HL-60/S4 treated with phorbol 12-myristate 13-acetate at 8.2 ng/mL for 4 days and 3 days (cell line): Measurements from ENCODE around the gene PRDM15.

Experiments used
- in situ Hi-C: fragments of 300-500 bp; cut with MboI; formaldehyde crosslinking; loops from 2 replicates; pipeline ENCODE4 v1.15.0; 2022; ENCODE audit warnings: low sequenced_read_pairs

PRDM15 gene

DNA sequence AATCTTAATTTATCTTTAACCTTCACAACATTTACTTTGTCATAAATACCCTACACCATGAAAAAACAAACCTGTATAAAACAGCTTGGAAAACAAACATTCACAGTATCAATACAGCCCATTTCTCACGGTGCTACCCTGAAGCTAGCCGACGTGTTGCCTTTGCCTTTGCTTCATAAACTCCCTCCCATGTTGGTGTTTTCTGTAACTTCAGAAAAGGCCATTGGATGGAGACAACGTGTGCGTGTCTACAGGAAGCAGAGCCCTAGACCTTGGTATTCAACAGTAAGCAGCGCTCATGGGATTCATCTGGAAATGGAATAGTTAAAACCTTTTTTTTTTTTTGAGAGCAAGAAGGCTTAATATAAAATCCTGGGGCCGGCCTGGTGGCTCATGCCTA is 7.2 kb upstream of the PRDM15 start:
- in situ Hi-C loops, result no loop called here

DNA sequence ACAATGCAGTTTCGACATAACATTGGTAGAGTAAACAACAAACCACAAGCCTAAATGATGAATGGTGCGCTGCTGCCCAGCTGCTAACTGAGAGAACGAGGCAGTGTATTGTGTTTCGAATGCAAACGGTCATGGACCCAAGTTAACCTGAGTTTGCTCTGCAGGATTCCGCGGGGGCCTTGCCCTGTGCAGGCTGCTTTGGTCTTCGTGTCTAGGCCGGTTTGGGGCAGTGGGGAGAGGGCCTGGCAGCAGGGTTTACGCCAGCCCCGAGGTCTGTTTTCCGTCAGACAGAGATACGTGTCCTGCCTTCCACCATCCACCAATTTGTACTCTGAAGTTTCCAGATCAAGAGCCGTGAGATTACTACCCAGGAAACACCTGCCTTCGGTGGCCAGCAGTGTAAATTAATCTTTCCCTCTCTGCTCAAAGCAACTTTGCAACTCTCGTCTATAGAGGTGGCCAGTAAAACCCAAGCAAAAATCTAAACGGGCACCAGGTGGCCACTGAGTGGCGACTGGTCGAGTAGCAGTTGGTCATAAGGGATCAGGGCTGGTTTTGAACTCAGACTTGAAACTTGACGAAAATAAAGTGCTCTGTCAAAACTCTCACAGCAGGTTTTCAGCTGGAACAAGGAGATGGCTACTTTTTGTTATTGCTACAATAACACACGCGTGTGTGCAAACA is 6.3 kb upstream of the PRDM15 start:
- in situ Hi-C loops, result no loop called here

- in situ Hi-C loops, result no loop called here
These were observed 5.4 kb upstream of the PRDM15 start for GRCh38 chr21:41884501-41885030.

DNA sequence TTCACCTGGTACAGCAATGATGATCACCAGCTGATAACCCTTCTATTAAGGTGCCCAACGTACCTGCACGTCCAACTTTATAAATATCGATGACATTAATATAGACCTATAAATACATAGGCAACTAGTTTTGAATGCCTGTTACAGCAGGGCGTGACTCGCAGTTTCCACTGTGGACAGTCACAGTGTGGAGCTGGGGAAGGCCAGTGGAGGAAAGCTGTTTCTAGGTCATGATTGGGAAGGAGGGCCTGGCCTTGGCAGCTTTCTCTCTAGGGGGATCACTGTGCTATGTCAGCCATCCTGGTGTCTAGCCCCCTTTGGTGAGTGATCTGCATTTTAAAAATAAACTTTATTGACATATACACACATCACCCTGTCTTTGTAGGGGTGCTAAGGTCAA is 4.4 kb upstream of the PRDM15 start:
- in situ Hi-C loops, result no loop called here

DNA sequence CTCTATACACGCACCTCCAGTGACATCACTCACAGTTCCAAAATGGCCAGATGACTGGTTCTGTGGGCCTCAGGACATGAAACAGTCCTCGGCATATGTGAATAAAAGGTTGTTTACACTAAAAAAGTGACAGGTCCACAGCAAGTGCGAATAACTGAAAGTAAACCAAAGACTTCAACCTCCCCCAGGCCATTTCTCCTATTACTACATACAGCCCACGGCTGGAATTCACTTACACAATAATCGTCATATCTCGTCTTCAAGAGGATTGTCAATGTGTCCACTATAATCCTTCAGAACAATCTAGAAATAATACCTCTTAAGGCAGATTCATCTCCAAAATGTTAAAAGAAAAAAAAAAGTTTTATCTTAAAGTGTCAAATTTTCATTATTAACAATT is 1.9 kb upstream of the PRDM15 start:
- in situ Hi-C loops, result no loop called here

- in situ Hi-C loops, result no loop called here
These were observed 1.0 kb upstream of the PRDM15 start for GRCh38 chr21:41880153-41880552.

GRCh38 chr21:41878831-41879189 is 334 bp downstream of the PRDM15 start:
- in situ Hi-C loops, result no loop called here

- in situ Hi-C loops, result no loop called here
These were observed 978 bp downstream of the PRDM15 start for GRCh38 chr21:41877901-41878830.

- in situ Hi-C loops, result no loop called here
These were observed 2.1 kb downstream of the PRDM15 start for GRCh38 chr21:41876928-41877652.

- in situ Hi-C loops, result no loop called here
These were observed 2.7 kb downstream of the PRDM15 start for GRCh38 chr21:41876396-41876795.

DNA sequence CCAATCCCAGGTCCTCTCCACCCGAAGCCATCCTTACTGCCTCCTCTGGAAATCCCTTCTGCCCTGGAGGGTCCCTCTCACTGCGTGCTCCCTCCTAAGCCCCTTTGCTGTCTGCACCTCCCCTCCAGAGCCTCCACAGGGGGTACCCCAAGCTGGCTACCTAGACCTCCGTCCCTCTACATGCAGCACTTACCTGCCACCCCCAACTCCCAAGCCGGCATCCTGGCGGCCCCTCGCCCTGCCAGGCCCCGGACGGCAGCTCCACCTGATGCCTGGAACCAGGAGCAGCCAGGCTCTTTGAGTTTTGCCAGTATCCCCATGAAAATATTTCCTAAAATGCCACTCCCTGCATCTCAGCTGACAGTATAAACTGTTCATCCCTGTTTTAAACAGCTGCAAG is 4.1 kb downstream of the PRDM15 start:
- in situ Hi-C loops, result no loop called here

GRCh38 chr21:41874611-41875010 is 4.5 kb downstream of the PRDM15 start:
- in situ Hi-C loops, result no loop called here

GRCh38 chr21:41873426-41873825 is 5.7 kb downstream of the PRDM15 start:
- in situ Hi-C loops, result no loop called here

DNA sequence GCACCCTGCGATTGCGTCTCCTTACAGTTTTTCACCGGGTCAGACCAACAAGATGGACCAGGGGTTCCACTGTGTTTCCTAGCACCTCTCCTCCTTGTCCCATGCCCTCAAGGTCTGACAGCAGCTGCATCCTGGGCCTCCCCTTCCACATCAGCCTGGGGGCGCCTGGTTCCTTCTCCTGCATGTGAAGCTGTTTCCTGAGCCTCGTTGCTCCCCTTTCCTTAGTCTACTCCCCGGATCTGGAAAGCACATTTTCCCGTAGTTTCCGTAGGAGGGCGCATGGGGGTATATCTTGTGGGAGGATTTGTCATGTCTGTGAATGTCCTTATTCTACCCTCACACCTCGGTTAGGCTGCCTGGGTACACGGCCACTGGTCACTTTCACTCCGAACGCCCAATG is 6.1 kb downstream of the PRDM15 start:
- in situ Hi-C loops, result no loop called here

DNA sequence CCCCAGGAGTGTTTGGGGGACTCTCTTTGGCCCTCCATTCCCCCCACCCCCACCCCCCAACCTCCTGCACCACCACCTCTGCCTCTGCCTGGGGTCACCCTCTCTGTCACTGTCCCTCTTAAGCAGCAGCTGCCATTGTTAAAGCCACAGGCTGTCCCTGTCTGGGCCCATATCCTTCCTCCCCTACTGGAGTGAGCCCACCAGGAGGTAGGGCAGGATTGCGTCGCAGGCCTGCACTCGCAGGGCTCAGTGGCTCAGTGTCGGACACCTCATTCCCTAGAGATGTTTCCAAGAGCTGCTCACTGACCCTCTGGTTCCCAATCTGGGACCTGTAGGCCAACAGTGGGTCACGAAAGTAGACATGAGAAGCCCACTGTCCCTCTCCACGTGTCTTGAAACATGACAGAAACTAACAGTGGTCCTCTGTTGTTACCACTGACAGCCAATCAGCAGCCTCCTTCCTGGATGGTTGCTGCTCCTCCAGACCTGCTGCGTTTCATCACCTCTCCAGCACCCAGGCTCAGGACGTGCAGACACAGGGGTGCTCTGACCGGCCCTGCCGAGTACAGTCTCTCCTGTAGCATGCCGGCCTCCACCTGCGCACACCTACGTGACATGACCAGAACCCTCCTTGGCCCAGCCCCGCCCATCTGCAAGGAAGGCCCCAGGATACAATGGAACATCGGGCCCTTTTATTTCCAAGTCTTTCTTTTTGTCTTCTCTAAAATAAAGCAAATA is 7.7 kb downstream of the PRDM15 start:
- in situ Hi-C loops, result no loop called here

GRCh38 chr21:41869771-41870170 is 9.4 kb downstream of the PRDM15 start:
- in situ Hi-C loops, result no loop called here

DNA sequence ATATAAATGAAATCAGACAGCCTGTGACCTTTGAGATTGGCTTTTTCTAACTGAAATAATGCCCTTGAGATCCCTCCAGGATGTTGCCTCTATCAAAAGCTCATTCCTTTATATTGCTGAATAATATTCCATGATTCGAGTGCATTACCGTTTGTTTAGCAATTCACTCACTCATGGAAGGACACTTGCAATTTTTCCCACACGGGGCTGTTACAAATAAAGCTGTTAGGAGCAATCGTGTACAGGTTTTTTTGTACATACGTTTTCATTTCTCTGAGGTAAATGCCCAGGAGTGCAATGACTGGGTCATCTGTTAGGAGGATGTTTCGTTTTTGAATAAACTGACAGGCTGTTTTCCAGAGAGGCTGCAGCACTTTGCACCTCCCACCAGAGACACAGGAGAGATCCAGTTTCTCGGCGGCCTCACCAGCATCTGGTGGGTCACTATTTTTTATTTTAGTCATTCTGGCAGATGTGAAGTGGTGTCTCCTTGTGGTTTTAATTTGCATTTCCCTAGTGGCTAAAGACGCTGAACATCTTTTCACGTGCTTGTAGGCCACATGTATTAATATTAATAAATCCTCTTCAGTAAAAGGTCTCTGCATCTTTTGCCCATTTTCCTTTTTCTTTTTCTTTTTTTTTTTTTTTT is 11.0 kb downstream of the PRDM15 start:
- in situ Hi-C loops, result no loop called here

- in situ Hi-C loops, result no loop called here
These were observed 11.8 kb downstream of the PRDM15 start for GRCh38 chr21:41867313-41867712.

DNA sequence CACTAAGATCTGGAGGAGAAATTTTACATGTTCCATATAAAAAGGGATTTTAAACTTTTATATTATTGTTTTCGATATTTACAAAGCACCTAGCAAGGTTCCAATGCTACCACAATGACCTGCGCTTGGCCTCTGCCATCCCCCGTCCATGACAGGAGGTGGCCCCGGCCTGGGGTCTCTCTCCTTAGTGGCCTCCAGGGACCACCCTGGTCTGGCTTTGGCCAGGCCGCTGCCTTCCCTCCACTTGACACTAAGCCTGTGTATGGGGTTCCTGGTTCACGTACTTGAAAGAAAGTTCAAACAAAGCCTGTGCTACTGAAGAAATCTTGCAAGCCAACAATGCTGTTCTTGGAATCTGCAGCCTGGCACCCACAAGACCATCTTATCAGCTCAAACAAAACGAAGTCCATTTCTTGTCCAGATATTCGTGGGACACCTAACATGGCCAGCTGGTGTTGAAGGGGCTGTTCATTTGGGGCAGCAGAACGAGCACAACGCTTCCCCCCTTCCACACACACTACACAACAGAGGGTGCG is 12.8 kb downstream of the PRDM15 start:
- in situ Hi-C loops, result no loop called here
